GM12865 (cell line): ENCODE measurements around the gene ATG2B.
"Not testable (repeated sequence)": the region's sequence is repeated elsewhere in the genome, so short reads cannot be mapped to it uniquely, and the experiment has no call there.

Experiments
- DNase-seq: peaks from one replicate; pipeline ENCODE4 v3.0.0; 2010; ENCODE audit warnings: low read depth
- H3K4me3 ChIP-seq: 2 replicates; pipeline ENCODE4 v1.5.1; 2011; ENCODE audit warnings: mild to moderate bottlenecking, low read depth, low read length, control low read depth
- TF ChIP-seq, protein P1 (sequence below): IDR thresholded peaks from 2 replicates; pipeline ENCODE4 v1.5.1; 2011; ENCODE audit warnings: low read length, control low read depth, low read depth, inconsistent platforms; ENCODE audit not compliant: insufficient read depth; ENCODE audit errors: missing control alignments

Gene ATG2B

GRCh38 chr14:96349286-96350075 is 13.7 kb downstream of the ATG2B start:
- no peak for DNase-seq

DNA sequence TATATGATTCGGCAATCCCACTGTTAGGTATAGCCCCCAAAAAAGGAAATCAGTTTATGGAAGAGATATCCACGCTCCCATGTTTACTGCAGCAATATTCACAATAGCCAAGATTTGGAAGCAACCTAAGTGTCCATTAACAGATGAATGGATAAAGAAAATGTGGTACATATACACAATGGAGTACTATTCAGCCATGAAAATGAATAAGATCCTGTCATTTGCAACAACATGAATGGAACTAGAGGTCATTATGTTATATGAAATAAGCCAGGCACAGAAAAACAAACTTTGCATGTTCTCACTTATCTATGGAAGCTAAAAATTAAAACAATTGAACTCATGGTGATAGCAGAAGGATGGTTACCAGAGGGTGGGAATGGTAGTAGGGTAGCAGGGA is 15.2 kb downstream of the ATG2B start:
- DNase-seq = not testable (repeated sequence)

More at GRCh38 chr14:96349286-96350075, 13.7 kb downstream of the ATG2B start:
- H3K4me3 ChIP-seq = no peak overlapping the region
- TF ChIP-seq, protein P1, sequence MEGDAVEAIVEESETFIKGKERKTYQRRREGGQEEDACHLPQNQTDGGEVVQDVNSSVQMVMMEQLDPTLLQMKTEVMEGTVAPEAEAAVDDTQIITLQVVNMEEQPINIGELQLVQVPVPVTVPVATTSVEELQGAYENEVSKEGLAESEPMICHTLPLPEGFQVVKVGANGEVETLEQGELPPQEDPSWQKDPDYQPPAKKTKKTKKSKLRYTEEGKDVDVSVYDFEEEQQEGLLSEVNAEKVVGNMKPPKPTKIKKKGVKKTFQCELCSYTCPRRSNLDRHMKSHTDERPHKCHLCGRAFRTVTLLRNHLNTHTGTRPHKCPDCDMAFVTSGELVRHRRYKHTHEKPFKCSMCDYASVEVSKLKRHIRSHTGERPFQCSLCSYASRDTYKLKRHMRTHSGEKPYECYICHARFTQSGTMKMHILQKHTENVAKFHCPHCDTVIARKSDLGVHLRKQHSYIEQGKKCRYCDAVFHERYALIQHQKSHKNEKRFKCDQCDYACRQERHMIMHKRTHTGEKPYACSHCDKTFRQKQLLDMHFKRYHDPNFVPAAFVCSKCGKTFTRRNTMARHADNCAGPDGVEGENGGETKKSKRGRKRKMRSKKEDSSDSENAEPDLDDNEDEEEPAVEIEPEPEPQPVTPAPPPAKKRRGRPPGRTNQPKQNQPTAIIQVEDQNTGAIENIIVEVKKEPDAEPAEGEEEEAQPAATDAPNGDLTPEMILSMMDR = no peak

GRCh38 chr14:96345669-96346068 is 17.5 kb downstream of the ATG2B start:
- H3K4me3 ChIP-seq = no peak overlapping the region
- no peak for DNase-seq
- TF ChIP-seq, protein P1 = no peak

More for the DNA sequence above, 15.2 kb downstream of the ATG2B start:
- H3K4me3 ChIP-seq = not testable (repeated sequence)

GRCh38 chr14:96341323-96341722 is 21.8 kb downstream of the ATG2B start:
- no peak for DNase-seq
- no peak overlapping the region for H3K4me3 ChIP-seq
- TF ChIP-seq, protein P1 = no peak

DNA sequence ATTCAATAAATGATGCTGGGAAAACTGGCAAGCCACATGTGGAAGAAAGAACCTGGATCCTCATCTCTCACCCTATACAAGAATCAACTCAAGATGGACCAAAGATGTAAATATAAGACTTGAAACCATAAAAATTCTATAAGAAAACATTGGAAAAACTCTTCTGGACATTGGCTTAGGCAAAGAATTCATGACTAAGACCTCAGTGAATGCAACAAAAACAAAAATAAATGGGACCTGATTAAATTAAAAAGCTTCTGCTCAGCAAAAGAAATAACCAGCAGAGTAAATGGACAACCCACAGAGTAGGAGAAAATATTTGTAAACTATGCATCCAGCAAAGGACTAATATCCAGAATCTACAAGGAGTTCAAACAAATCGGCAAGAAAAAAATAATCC is 24.6 kb downstream of the ATG2B start:
- H3K4me3 ChIP-seq = no peak overlapping the region
- no peak for DNase-seq
- TF ChIP-seq, protein P1 = no peak

DNA sequence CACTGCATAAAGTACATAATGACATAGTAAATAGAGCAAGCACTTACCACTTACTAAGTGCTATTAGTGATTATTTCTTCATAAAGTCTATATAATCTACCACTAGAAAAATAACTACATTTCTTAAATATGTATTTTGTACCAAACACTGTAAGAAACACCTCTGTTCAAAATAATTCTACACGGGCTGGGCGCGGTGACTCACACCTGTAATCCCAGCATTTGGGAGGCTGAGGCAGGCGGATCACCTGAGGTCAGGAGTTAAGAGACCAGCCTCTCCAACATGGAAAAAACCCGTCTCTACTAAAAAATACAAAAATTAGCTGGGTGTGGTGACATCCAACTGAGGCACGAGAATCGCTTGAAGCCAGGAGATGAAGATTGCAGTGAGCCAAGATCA is 38.9 kb downstream of the ATG2B start:
- no peak for DNase-seq
- no peak overlapping the region for H3K4me3 ChIP-seq
- TF ChIP-seq, protein P1 = no peak

DNA sequence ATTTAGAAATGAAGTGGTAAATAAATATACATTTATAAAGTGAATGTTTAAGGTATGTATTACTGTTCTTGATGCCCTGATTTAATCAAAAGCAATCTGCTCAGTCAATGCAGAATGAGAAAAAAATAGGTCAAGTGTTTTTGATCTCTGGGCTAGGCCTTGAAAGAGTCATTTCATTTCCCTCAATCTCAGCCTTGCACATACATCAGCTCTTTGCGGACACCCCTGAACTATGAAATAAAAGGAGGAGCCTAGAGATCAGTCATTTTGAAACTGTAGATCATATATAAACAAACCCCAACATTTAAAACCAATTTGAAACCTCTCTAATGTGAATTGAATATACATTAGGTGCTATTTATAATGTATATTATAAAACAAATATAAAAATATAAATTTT is 42.5 kb downstream of the ATG2B start:
- TF ChIP-seq, protein P1 = no peak
- no peak for DNase-seq
- no peak overlapping the region for H3K4me3 ChIP-seq
